ENCODE results near the gene ONECUT2. TPM values are rescaled to one million over a fixed set of nuclear protein-coding genes. Genes with fewer than 3 reads are reported as not detected.
A peak's percentile ranks its signal among the peaks of the same experiment; 100 is the strongest.
"Not testable (repeated sequence)": the region's sequence is repeated elsewhere in the genome, so short reads cannot be mapped to it uniquely, and the experiment has no call there.

The ONECUT2 gene
- polyA plus RNA-seq, result under 1 TPM; under 0.01 TPM

DNA sequence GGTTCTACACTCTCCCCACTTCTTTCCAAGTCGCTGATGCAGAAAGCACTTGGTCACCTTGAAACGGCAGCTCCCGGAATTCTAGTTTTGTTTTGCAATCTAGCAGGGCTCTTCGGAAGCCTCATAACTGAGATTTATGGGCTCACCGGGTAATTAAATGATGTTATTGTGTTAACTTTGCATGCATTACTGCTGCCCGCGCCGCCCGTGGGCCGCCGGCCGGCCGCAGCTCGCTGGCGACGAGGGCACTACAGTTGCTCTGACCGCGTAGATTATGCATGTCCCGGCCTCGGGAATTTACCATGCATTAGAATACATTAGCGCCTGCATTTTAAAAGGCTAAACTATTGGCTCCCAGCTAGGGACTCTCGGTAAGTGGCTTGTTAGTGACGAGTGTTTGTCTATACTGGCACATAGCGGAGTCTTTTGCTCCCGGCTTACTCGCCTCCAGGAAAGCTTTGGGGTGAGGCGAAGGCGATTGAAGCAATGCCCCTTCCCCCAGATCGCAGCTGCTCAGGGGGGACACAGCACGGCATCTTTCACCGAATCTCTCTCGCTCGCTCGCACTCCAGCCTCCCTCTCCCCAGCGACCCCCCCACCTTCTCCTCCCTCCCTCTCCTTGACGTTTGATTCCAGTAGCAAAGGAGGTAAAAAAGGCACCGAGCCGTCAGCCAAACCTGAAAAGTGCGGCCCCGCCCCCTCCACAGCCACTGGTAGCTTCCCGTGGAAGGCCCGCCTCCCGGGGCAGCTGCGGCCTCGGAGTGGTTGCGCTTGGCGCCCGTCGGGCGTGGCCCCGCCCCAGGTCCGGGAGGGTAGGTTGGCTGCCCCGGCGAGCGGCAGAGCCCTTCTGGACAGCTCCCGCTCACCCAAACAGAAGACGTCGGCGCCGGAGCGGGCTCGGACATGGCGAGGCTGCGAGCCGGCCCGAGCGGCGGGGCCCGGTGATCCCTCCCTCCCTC, at the start of gene ONECUT2:
Gene ONECUT2 (plus strand): TSS at position 839 of the 959 bp plus-strand sequence. CDS start 343 bp downstream, outside the sequence.
- H3K9me3 ChIP-seq (ENCODE audit: control insufficient read depth in 2 of 2, insufficient read depth in 1 of 2, low read depth in 1 of 2, low read length in 1 of 2), result peaks cover 3 to 24% of the 10 kb centered on the region in 2 donors
- peaks cover 21 to 25% of the 10 kb centered on the region in 2 donors for H3K4me1 ChIP-seq (ENCODE audit: control insufficient read depth in 2 of 2, insufficient read depth in 2 of 2, low read length in 1 of 2)
- H3K27ac ChIP-seq (ENCODE audit: low read depth in 2 of 2, low read length in 1 of 2), result no peak within 1 kb of the TSS
- H3K4me3 ChIP-seq (ENCODE audit: low read depth in 1 of 2, low read length in 2 of 2), result peak within 1 kb of the TSS; percentile 38 to 57
- H3K27me3 ChIP-seq (ENCODE audit: control insufficient read depth in 1 of 2, insufficient read depth in 2 of 2, low read length in 2 of 2), result peaks cover 14 to 56% of the 10 kb centered on the region in 2 donors
- H3K36me3 ChIP-seq (ENCODE audit: control insufficient read depth in 2 of 2, insufficient read depth in 2 of 2, low read length in 1 of 2), result no peaks in the 10 kb centered on the region
- WGBS, 2 donors, result 1 to 2% methylated on average over 47 to 69 of the region's 69 CpGs

- H3K27ac ChIP-seq (ENCODE audit: low read depth in 2 of 2, low read length in 1 of 2), result no peak overlapping the region
- H3K27me3 ChIP-seq (ENCODE audit: control insufficient read depth in 1 of 2, insufficient read depth in 2 of 2, low read length in 2 of 2), result no peaks in the 10 kb centered on the region
- no peaks in the 10 kb centered on the region for H3K4me1 ChIP-seq (ENCODE audit: control insufficient read depth in 2 of 2, insufficient read depth in 2 of 2, low read length in 1 of 2)
- 38 to 39% methylated on average over 2 of the region's 2 CpGs for WGBS, 2 donors
- H3K36me3 ChIP-seq (ENCODE audit: control insufficient read depth in 2 of 2, insufficient read depth in 2 of 2, low read length in 1 of 2), result no peaks in the 10 kb centered on the region
- H3K9me3 ChIP-seq (ENCODE audit: control insufficient read depth in 2 of 2, insufficient read depth in 1 of 2, low read depth in 1 of 2, low read length in 1 of 2), result no peaks in the 10 kb centered on the region
- no peak overlapping the region for H3K4me3 ChIP-seq (ENCODE audit: low read depth in 1 of 2, low read length in 2 of 2)
Observed at GRCh38 chr18:57389271-57389670, 45.9 kb upstream of the ONECUT2 start.

DNA sequence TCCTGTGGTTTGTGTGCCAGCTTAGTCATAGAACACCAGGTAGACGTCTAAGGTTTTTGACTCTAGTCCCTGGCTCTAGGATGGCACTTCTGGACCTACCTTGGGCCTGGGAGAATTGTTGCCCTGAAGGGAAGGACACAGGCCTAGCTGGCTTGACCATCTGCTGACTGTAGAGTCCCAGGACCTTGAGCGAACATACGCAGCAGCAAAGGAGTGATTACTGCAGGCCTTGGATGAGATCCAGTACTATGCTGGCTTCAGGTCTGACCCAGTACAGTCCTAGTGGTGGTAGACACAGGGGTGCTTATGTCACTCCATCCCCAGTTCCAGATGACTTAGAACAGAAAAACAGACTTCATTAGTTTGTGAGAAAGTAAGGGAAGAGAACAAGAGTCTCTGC, 45.1 kb upstream of the ONECUT2 start:
- Histone ChIP-seq H3K4me3 (ENCODE audit: low read depth in 1 of 2, low read length in 2 of 2) (no peak overlapping the region), H3K36me3 (ENCODE audit: control insufficient read depth in 2 of 2, insufficient read depth in 2 of 2, low read length in 1 of 2) (no peaks in the 10 kb centered on the region), H3K27me3 (ENCODE audit: control insufficient read depth in 1 of 2, insufficient read depth in 2 of 2, low read length in 2 of 2) (no peaks in the 10 kb centered on the region), H3K27ac (ENCODE audit: low read depth in 2 of 2, low read length in 1 of 2) (no peak overlapping the region), H3K4me1 (ENCODE audit: control insufficient read depth in 2 of 2, insufficient read depth in 2 of 2, low read length in 1 of 2) (no peaks in the 10 kb centered on the region), H3K9me3 (ENCODE audit: control insufficient read depth in 2 of 2, insufficient read depth in 1 of 2, low read depth in 1 of 2, low read length in 1 of 2) (peaks cover 0 to 2% of the 10 kb centered on the region in 2 donors)
- WGBS, 2 donors, result 49 to 53% methylated on average over 3 of the region's 3 CpGs

- not testable (repeated sequence) for H3K27me3 ChIP-seq (ENCODE audit: control insufficient read depth in 1 of 2, insufficient read depth in 2 of 2, low read length in 2 of 2); H3K4me3 ChIP-seq (ENCODE audit: low read depth in 1 of 2, low read length in 2 of 2); H3K36me3 ChIP-seq (ENCODE audit: control insufficient read depth in 2 of 2, insufficient read depth in 2 of 2, low read length in 1 of 2); H3K4me1 ChIP-seq (ENCODE audit: control insufficient read depth in 2 of 2, insufficient read depth in 2 of 2, low read length in 1 of 2); H3K27ac ChIP-seq (ENCODE audit: low read depth in 2 of 2, low read length in 1 of 2); H3K9me3 ChIP-seq (ENCODE audit: control insufficient read depth in 2 of 2, insufficient read depth in 1 of 2, low read depth in 1 of 2, low read length in 1 of 2)
- WGBS, 2 donors, result 93 to 100% methylated on average over 1 of the region's 1 CpG
Observed at GRCh38 chr18:57394749-57395148, 40.4 kb upstream of the ONECUT2 start.

DNA sequence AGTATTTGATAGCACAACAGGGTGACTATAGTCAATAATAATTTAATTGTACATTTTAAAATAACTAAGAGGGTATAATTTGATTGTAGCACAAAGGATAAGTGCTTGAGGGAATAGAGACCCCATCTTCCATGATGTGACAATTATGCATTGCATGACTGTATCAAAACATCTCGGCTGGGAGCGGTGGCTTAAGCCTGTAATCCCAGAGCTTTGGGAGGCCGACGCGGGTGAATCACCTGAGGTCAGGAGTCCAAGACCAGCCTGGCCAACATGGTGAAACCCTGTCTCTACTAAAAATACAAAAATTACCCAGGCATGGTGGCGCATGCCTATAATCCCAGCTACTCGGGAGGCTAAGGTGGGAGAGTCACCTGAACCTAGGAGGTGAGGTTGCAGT, 38.3 kb upstream of the ONECUT2 start:
- not testable (repeated sequence) for H3K27me3 ChIP-seq (ENCODE audit: control insufficient read depth in 1 of 2, insufficient read depth in 2 of 2, low read length in 2 of 2); H3K9me3 ChIP-seq (ENCODE audit: control insufficient read depth in 2 of 2, insufficient read depth in 1 of 2, low read depth in 1 of 2, low read length in 1 of 2); H3K4me1 ChIP-seq (ENCODE audit: control insufficient read depth in 2 of 2, insufficient read depth in 2 of 2, low read length in 1 of 2); H3K27ac ChIP-seq (ENCODE audit: low read depth in 2 of 2, low read length in 1 of 2); H3K36me3 ChIP-seq (ENCODE audit: control insufficient read depth in 2 of 2, insufficient read depth in 2 of 2, low read length in 1 of 2); H3K4me3 ChIP-seq (ENCODE audit: low read depth in 1 of 2, low read length in 2 of 2)
- WGBS, 2 donors, result 92 to 94% methylated on average over 7 of the region's 7 CpGs

GRCh38 chr18:57397440-57398132, 37.6 kb upstream of the ONECUT2 start:
- Histone ChIP-seq H3K4me1 (ENCODE audit: control insufficient read depth in 2 of 2, insufficient read depth in 2 of 2, low read length in 1 of 2) (no peaks in the 10 kb centered on the region), H3K9me3 (ENCODE audit: control insufficient read depth in 2 of 2, insufficient read depth in 1 of 2, low read depth in 1 of 2, low read length in 1 of 2) (peaks cover 0 to 6% of the 10 kb centered on the region in 2 donors), H3K36me3 (ENCODE audit: control insufficient read depth in 2 of 2, insufficient read depth in 2 of 2, low read length in 1 of 2) (no peaks in the 10 kb centered on the region), H3K4me3 (ENCODE audit: low read depth in 1 of 2, low read length in 2 of 2) (no peak overlapping the region), H3K27me3 (ENCODE audit: control insufficient read depth in 1 of 2, insufficient read depth in 2 of 2, low read length in 2 of 2) (no peaks in the 10 kb centered on the region), H3K27ac (ENCODE audit: low read depth in 2 of 2, low read length in 1 of 2) (no peak overlapping the region)
- 57 to 58% methylated on average over 2 of the region's 2 CpGs for WGBS, 2 donors

DNA sequence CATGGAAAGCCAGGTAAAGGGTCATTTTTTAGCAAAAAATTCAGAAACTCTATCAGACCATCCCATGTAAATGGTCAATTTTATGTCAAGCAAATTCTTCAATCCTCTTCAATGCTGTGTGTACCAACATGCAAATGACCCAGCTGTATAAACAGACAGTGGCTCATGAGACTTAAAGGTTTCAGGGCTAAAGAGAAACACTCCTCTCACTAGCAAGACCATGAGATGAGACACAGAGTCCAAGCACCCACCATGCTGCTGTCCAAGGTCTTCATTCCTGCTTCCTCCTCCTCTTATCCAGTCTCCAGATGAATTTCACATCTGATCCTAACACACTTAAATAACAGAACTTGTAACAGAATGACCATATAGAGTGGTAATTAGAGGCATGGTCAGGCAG, 30.8 kb upstream of the ONECUT2 start:
- no peaks in the 10 kb centered on the region for H3K36me3 ChIP-seq (ENCODE audit: control insufficient read depth in 2 of 2, insufficient read depth in 2 of 2, low read length in 1 of 2)
- no peaks in the 10 kb centered on the region for H3K4me1 ChIP-seq (ENCODE audit: control insufficient read depth in 2 of 2, insufficient read depth in 2 of 2, low read length in 1 of 2)
- H3K9me3 ChIP-seq (ENCODE audit: control insufficient read depth in 2 of 2, insufficient read depth in 1 of 2, low read depth in 1 of 2, low read length in 1 of 2), result peaks cover 0 to 4% of the 10 kb centered on the region in 2 donors
- no peak overlapping the region for H3K27ac ChIP-seq (ENCODE audit: low read depth in 2 of 2, low read length in 1 of 2)
- H3K4me3 ChIP-seq (ENCODE audit: low read depth in 1 of 2, low read length in 2 of 2), result no peak overlapping the region
- H3K27me3 ChIP-seq (ENCODE audit: control insufficient read depth in 1 of 2, insufficient read depth in 2 of 2, low read length in 2 of 2), result no peaks in the 10 kb centered on the region

DNA sequence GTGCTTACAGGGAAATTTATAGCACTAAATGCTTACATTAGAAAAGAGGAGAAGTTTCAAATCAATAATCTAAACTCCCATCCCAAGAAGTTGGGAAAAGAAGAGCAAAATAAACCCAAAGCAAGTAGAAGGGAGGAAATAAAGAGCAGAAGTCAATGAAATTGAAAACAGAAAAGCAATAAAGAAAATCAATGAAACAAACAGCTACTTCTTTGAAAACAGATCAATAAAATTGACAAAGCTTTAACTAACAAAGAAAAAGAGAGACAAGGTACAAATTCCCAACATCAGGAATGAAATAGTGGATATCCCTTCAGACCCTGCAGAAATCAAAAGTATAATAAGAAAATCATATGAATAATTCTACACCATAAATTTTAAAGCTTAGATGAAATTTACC, 25.5 kb upstream of the ONECUT2 start:
- Histone ChIP-seq H3K4me3 (ENCODE audit: low read depth in 1 of 2, low read length in 2 of 2) (no peak overlapping the region), H3K4me1 (ENCODE audit: control insufficient read depth in 2 of 2, insufficient read depth in 2 of 2, low read length in 1 of 2) (no peaks in the 10 kb centered on the region), H3K9me3 (ENCODE audit: control insufficient read depth in 2 of 2, insufficient read depth in 1 of 2, low read depth in 1 of 2, low read length in 1 of 2) (no peaks in the 10 kb centered on the region), H3K27ac (ENCODE audit: low read depth in 2 of 2, low read length in 1 of 2) (no peak overlapping the region), H3K36me3 (ENCODE audit: control insufficient read depth in 2 of 2, insufficient read depth in 2 of 2, low read length in 1 of 2) (no peaks in the 10 kb centered on the region), H3K27me3 (ENCODE audit: control insufficient read depth in 1 of 2, insufficient read depth in 2 of 2, low read length in 2 of 2) (no peaks in the 10 kb centered on the region)

DNA sequence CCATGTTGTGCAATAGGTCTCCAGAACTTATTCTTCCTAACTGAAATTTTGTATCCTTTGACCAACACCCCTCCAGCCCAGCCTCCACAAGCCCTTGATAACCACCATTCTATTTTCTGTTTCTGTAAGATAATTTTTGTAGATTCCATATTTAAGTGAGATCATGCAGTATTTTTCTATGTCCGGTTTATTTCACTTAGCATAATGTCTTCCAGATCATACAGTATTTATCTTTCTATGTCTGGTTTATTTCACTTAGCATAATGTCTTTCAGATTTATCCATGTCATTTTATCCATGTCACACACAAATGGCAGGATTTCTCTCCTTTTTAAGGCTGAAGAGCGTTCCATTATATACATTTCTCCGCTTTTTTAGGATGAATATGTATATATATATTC, 24.4 kb upstream of the ONECUT2 start:
- Histone ChIP-seq H3K27me3 (ENCODE audit: control insufficient read depth in 1 of 2, insufficient read depth in 2 of 2, low read length in 2 of 2) (no peaks in the 10 kb centered on the region), H3K4me3 (ENCODE audit: low read depth in 1 of 2, low read length in 2 of 2) (no peak overlapping the region), H3K4me1 (ENCODE audit: control insufficient read depth in 2 of 2, insufficient read depth in 2 of 2, low read length in 1 of 2) (no peaks in the 10 kb centered on the region), H3K27ac (ENCODE audit: low read depth in 2 of 2, low read length in 1 of 2) (no peak overlapping the region), H3K9me3 (ENCODE audit: control insufficient read depth in 2 of 2, insufficient read depth in 1 of 2, low read depth in 1 of 2, low read length in 1 of 2) (no peaks in the 10 kb centered on the region), H3K36me3 (ENCODE audit: control insufficient read depth in 2 of 2, insufficient read depth in 2 of 2, low read length in 1 of 2) (no peaks in the 10 kb centered on the region)
- WGBS, 2 donors, result 64 to 74% methylated on average over 3 of the region's 3 CpGs

All from esophagus (tissue), 2 donors.